Measurements from ENCODE around the gene ZC3H7B. TPM values are rescaled to one million over a fixed set of nuclear protein-coding genes. Genes with fewer than 3 reads are reported as not detected.
A peak's percentile ranks its signal among the peaks of the same experiment; 100 is the strongest.

Gene ZC3H7B
- polyA plus RNA-seq, 4 donors: 14.6 to 53.5 (median 33.4) TPM

- peaks cover 28 to 97% (median 38%) of the 10 kb centered on the region in 3 donors for H3K36me3 ChIP-seq (ENCODE audit: control insufficient read depth in 3 of 3, insufficient read depth in 2 of 3, low read depth in 1 of 3, low read length in 3 of 3)
- H3K27me3 ChIP-seq (ENCODE audit: control insufficient read depth in 3 of 3, insufficient read depth in 3 of 3, low read length in 3 of 3): no peaks in the 10 kb centered on the region
- no peak overlapping the region for H3K27ac ChIP-seq (ENCODE audit: low read depth in 1 of 3, low read length in 2 of 3)
- FAIRE-seq (no peak), DNase-seq (no peak)
- H3K9me3 ChIP-seq (ENCODE audit: control insufficient read depth in 2 of 2, insufficient read depth in 1 of 2, low read depth in 1 of 2, low read length in 1 of 2): no peaks in the 10 kb centered on the region
- peaks cover 0 to 15% (median 0%) of the 10 kb centered on the region in 3 donors for H3K4me1 ChIP-seq (ENCODE audit: control insufficient read depth in 3 of 3, insufficient read depth in 2 of 3, low read depth in 1 of 3, low read length in 2 of 3)
- no peak overlapping the region for H3K4me3 ChIP-seq (ENCODE audit: low read depth in 1 of 3, low read length in 3 of 3)
- WGBS, 3 donors: 96% methylated on average over 22 of the region's 22 CpGs
Observed at GRCh38 chr22:41348964-41349484, 47.7 kb downstream of the ZC3H7B start.

DNA sequence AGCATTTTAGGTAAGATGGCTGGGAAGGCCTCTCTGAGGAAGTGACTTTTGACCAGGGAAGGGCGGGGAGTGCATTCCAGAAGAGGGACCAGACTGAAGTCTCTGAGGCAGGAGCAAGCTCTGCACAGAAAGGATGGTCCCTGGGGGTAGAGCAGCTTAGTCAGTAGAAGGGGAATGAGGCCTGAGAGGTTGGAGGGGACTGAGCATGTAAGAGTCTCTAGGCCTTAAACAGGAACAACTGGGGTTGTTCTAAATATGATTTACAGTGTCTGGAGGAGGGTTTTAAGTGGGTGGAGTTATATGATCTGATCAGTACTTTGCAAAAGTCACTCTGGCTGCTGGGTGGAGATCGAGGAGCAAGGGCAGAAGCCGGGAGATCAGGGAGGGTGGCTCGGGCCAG is 48.8 kb downstream of the ZC3H7B start:
- peaks cover 0 to 9% (median 0%) of the 10 kb centered on the region in 3 donors for H3K4me1 ChIP-seq (ENCODE audit: control insufficient read depth in 3 of 3, insufficient read depth in 2 of 3, low read depth in 1 of 3, low read length in 2 of 3)
- H3K9me3 ChIP-seq (ENCODE audit: control insufficient read depth in 2 of 2, insufficient read depth in 1 of 2, low read depth in 1 of 2, low read length in 1 of 2): no peaks in the 10 kb centered on the region
- peak; percentile 32 to 61 for DNase-seq
- H3K4me3 ChIP-seq (ENCODE audit: low read depth in 1 of 3, low read length in 3 of 3): no peak overlapping the region
- 48 to 75% (median 61%) methylated on average over 4 of the region's 4 CpGs for WGBS, 3 donors
- peaks cover 24 to 97% (median 34%) of the 10 kb centered on the region in 3 donors for H3K36me3 ChIP-seq (ENCODE audit: control insufficient read depth in 3 of 3, insufficient read depth in 2 of 3, low read depth in 1 of 3, low read length in 3 of 3)
- H3K27ac ChIP-seq (ENCODE audit: low read depth in 1 of 3, low read length in 2 of 3): peak overlapping the region in 1 of 3 donors; percentile 22
- H3K27me3 ChIP-seq (ENCODE audit: control insufficient read depth in 3 of 3, insufficient read depth in 3 of 3, low read length in 3 of 3): no peaks in the 10 kb centered on the region
- no peak for FAIRE-seq

GRCh38 chr22:41351011-41351410 is 49.7 kb downstream of the ZC3H7B start:
- no peak for FAIRE-seq
- no peaks in the 10 kb centered on the region for H3K9me3 ChIP-seq (ENCODE audit: control insufficient read depth in 2 of 2, insufficient read depth in 1 of 2, low read depth in 1 of 2, low read length in 1 of 2)

DNA sequence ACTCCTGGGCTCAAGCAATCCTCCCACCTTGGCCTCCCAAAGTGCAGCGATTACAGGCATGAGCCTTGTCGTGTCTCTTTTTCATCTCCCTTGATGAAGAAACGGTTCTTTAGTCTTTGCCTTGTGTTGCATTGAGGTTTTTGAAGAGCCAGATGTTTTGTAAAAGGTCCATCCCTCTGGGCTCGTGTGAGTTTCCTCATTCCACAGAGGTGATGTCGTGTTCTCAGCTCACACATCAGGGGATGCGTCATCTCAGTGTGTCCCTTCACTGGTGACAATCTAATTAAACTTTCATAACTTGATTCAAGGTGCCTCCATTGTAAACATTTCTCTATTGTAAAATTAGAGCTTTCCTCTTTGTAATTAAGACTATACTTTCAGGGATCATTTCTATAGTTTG is 50.7 kb downstream of the ZC3H7B start:
- DNase-seq: no peak
- no peaks in the 10 kb centered on the region for H3K27me3 ChIP-seq (ENCODE audit: control insufficient read depth in 3 of 3, insufficient read depth in 3 of 3, low read length in 3 of 3)
- H3K9me3 ChIP-seq (ENCODE audit: control insufficient read depth in 2 of 2, insufficient read depth in 1 of 2, low read depth in 1 of 2, low read length in 1 of 2): no peaks in the 10 kb centered on the region
- peaks cover 32 to 98% (median 32%) of the 10 kb centered on the region in 3 donors for H3K36me3 ChIP-seq (ENCODE audit: control insufficient read depth in 3 of 3, insufficient read depth in 2 of 3, low read depth in 1 of 3, low read length in 3 of 3)
- no peak for FAIRE-seq
- H3K4me3 ChIP-seq (ENCODE audit: low read depth in 1 of 3, low read length in 3 of 3): no peak overlapping the region
- 67 to 75% (median 71%) methylated on average over 6 of the region's 6 CpGs for WGBS, 3 donors
- peaks cover 0 to 9% (median 0%) of the 10 kb centered on the region in 3 donors for H3K4me1 ChIP-seq (ENCODE audit: control insufficient read depth in 3 of 3, insufficient read depth in 2 of 3, low read depth in 1 of 3, low read length in 2 of 3)
- H3K27ac ChIP-seq (ENCODE audit: low read depth in 1 of 3, low read length in 2 of 3): no peak overlapping the region

More at GRCh38 chr22:41351011-41351410, 49.7 kb downstream of the ZC3H7B start:
- Histone ChIP-seq H3K4me3 (ENCODE audit: low read depth in 1 of 3, low read length in 3 of 3) (no peak overlapping the region), H3K27ac (ENCODE audit: low read depth in 1 of 3, low read length in 2 of 3) (no peak overlapping the region), H3K4me1 (ENCODE audit: control insufficient read depth in 3 of 3, insufficient read depth in 2 of 3, low read depth in 1 of 3, low read length in 2 of 3) (peaks cover 0 to 9% (median 0%) of the 10 kb centered on the region in 3 donors), H3K27me3 (ENCODE audit: control insufficient read depth in 3 of 3, insufficient read depth in 3 of 3, low read length in 3 of 3) (no peaks in the 10 kb centered on the region), H3K36me3 (ENCODE audit: control insufficient read depth in 3 of 3, insufficient read depth in 2 of 3, low read depth in 1 of 3, low read length in 3 of 3) (peaks cover 32 to 98% (median 33%) of the 10 kb centered on the region in 3 donors)
- no peak for DNase-seq
- WGBS, 3 donors: 93 to 97% (median 95%) methylated on average over 4 to 5 of the region's 5 CpGs

DNA sequence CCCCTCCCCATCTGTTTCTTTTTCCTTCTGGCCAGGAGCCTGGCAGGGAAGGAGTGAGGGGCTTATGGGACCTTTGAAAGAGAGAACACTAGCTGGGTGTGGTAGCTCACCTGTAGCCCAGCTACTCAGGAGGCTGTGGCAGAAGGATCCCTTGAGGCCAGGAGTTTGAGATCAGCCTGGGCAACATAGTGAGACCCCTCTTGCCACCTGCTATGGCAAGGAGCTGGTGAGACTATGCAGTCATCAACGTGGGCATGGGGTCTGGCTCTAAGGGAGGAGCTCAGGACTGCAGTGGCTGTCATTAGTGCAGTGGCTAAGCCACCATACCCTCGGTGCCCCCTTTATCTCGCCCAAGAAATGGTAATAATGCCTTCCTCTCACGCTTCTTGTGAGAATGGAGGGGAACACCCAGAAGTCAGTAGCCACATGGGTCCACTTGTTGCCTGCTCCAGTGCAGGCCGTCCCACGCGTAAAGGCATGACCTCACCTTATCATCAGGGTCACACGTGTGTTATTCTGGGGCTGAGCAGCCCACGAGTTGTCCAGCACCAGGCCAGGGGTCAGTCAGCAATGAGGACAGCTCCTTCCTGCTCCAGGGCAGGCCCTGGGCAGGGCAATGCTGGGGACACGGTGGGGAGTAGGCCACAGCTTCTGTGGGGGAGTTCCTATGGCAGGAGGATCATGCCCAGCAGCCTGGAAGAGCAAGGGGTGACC is 52.7 kb downstream of the ZC3H7B start:
- peaks cover 24 to 98% (median 36%) of the 10 kb centered on the region in 3 donors for H3K36me3 ChIP-seq (ENCODE audit: control insufficient read depth in 3 of 3, insufficient read depth in 2 of 3, low read depth in 1 of 3, low read length in 3 of 3)
- WGBS, 3 donors: 79 to 90% (median 81%) methylated on average over 10 of the region's 10 CpGs
- FAIRE-seq: no peak
- H3K27me3 ChIP-seq (ENCODE audit: control insufficient read depth in 3 of 3, insufficient read depth in 3 of 3, low read length in 3 of 3): no peaks in the 10 kb centered on the region
- H3K4me1 ChIP-seq (ENCODE audit: control insufficient read depth in 3 of 3, insufficient read depth in 2 of 3, low read depth in 1 of 3, low read length in 2 of 3): peaks cover 0 to 9% (median 0%) of the 10 kb centered on the region in 3 donors
- H3K4me3 ChIP-seq (ENCODE audit: low read depth in 1 of 3, low read length in 3 of 3): no peak overlapping the region
- no peak for DNase-seq
- H3K9me3 ChIP-seq (ENCODE audit: control insufficient read depth in 2 of 2, insufficient read depth in 1 of 2, low read depth in 1 of 2, low read length in 1 of 2): no peaks in the 10 kb centered on the region
- H3K27ac ChIP-seq (ENCODE audit: low read depth in 1 of 3, low read length in 2 of 3): no peak overlapping the region

GRCh38 chr22:41354979-41355378 is 53.7 kb downstream of the ZC3H7B start:
- Histone ChIP-seq H3K27me3 (ENCODE audit: control insufficient read depth in 3 of 3, insufficient read depth in 3 of 3, low read length in 3 of 3) (no peaks in the 10 kb centered on the region), H3K4me3 (ENCODE audit: low read depth in 1 of 3, low read length in 3 of 3) (no peak overlapping the region), H3K27ac (ENCODE audit: low read depth in 1 of 3, low read length in 2 of 3) (no peak overlapping the region), H3K4me1 (ENCODE audit: control insufficient read depth in 3 of 3, insufficient read depth in 2 of 3, low read depth in 1 of 3, low read length in 2 of 3) (peaks cover 0 to 12% (median 0%) of the 10 kb centered on the region in 3 donors), H3K36me3 (ENCODE audit: control insufficient read depth in 3 of 3, insufficient read depth in 2 of 3, low read depth in 1 of 3, low read length in 3 of 3) (peaks cover 20 to 96% (median 36%) of the 10 kb centered on the region in 3 donors), H3K9me3 (ENCODE audit: control insufficient read depth in 2 of 2, insufficient read depth in 1 of 2, low read depth in 1 of 2, low read length in 1 of 2) (no peaks in the 10 kb centered on the region)
- FAIRE-seq (no peak), DNase-seq (no peak)
- 83 to 90% (median 88%) methylated on average over 10 of the region's 10 CpGs for WGBS, 3 donors

- DNase-seq (no peak), FAIRE-seq (no peak)
- Histone ChIP-seq H3K9me3 (ENCODE audit: control insufficient read depth in 2 of 2, insufficient read depth in 1 of 2, low read depth in 1 of 2, low read length in 1 of 2) (no peaks in the 10 kb centered on the region), H3K27ac (ENCODE audit: low read depth in 1 of 3, low read length in 2 of 3) (no peak overlapping the region), H3K27me3 (ENCODE audit: control insufficient read depth in 3 of 3, insufficient read depth in 3 of 3, low read length in 3 of 3) (no peaks in the 10 kb centered on the region), H3K4me3 (ENCODE audit: low read depth in 1 of 3, low read length in 3 of 3) (no peak overlapping the region), H3K36me3 (ENCODE audit: control insufficient read depth in 3 of 3, insufficient read depth in 2 of 3, low read depth in 1 of 3, low read length in 3 of 3) (peaks cover 20 to 93% (median 31%) of the 10 kb centered on the region in 3 donors), H3K4me1 (ENCODE audit: control insufficient read depth in 3 of 3, insufficient read depth in 2 of 3, low read depth in 1 of 3, low read length in 2 of 3) (peaks cover 0 to 4% (median 0%) of the 10 kb centered on the region in 3 donors)
- WGBS, 3 donors: 93 to 99% (median 95%) methylated on average over 17 of the region's 17 CpGs
Observed at GRCh38 chr22:41355895-41356294, 54.6 kb downstream of the ZC3H7B start.

GRCh38 chr22:41356430-41357028 is 55.2 kb downstream of the ZC3H7B start:
- Histone ChIP-seq H3K36me3 (ENCODE audit: control insufficient read depth in 3 of 3, insufficient read depth in 2 of 3, low read depth in 1 of 3, low read length in 3 of 3) (peaks cover 17 to 93% (median 28%) of the 10 kb centered on the region in 3 donors), H3K27ac (ENCODE audit: low read depth in 1 of 3, low read length in 2 of 3) (no peak overlapping the region), H3K4me3 (ENCODE audit: low read depth in 1 of 3, low read length in 3 of 3) (no peak overlapping the region), H3K4me1 (ENCODE audit: control insufficient read depth in 3 of 3, insufficient read depth in 2 of 3, low read depth in 1 of 3, low read length in 2 of 3) (peaks cover 0 to 3% (median 0%) of the 10 kb centered on the region in 3 donors), H3K27me3 (ENCODE audit: control insufficient read depth in 3 of 3, insufficient read depth in 3 of 3, low read length in 3 of 3) (no peaks in the 10 kb centered on the region), H3K9me3 (ENCODE audit: control insufficient read depth in 2 of 2, insufficient read depth in 1 of 2, low read depth in 1 of 2, low read length in 1 of 2) (no peaks in the 10 kb centered on the region)
- WGBS, 3 donors: 93 to 95% (median 93%) methylated on average over 24 to 25 of the region's 25 CpGs
- DNase-seq (no peak), FAIRE-seq (no peak)
